GM12878 (cell line): ENCODE results near the gene CARD10. TPM values are rescaled to one million over a fixed set of nuclear protein-coding genes. Genes with fewer than 3 reads are reported as not detected.

ENCODE experiments used
- ATAC-seq: fragments of 200-7000 bp; cut with Tn5 transposase; 3 replicates; pipeline ENCODE4 v1.9.1; 2020; ENCODE audit warnings: mild to moderate bottlenecking, moderate library complexity
- BruUV-seq: library from RNA; stranded (reverse); fragments of 400-500 nt; replicated peaks from 2 replicates; lab custom pipeline; 2021; lab: Mats Ljungman, UMichigan
- CTCF ChIA-PET: fragments of 300-600 bp; sonication (Branson Sonifier 250); formaldehyde crosslinking; extraction: SDS; loops from one replicate; lab custom pipeline; 2021; ENCODE audit warnings: inconsistent platforms; lab: Yijun Ruan, JAX
- POLR2A ChIA-PET: fragments of 350-600 bp; formaldehyde crosslinking; extraction: SDS; loops from one replicate; lab custom pipeline; 2021; ENCODE audit warnings: inconsistent platforms; lab: Charles Lee
- RAD21 ChIA-PET: fragments of 300-600 bp; sonication (Branson Sonifier 250); formaldehyde crosslinking; loops from one replicate; lab custom pipeline; 2023; ENCODE audit warnings: antibody characterized with exemption; ENCODE audit not compliant: unreplicated experiment; lab: Charles Lee
- SMC1A ChIA-PET: fragments of 300-600 bp; sonication (Branson Sonifier 250); formaldehyde crosslinking; loops from one replicate; lab custom pipeline; 2023; ENCODE audit not compliant: unreplicated experiment, uncharacterized antibody; lab: Charles Lee
- DNase-seq: peaks from one replicate; pipeline ENCODE4 v3.0.0-alpha.2; 2011; ENCODE audit warnings: low read depth, low spot score
- FAIRE-seq: peaks from 3 replicates; lab custom pipeline; 2011; peaks lifted over from hg19 to GRCh38; lab: Jason Lieb, UNC
- H2AFZ ChIP-seq: 2 replicates; pipeline ENCODE4 v1.6.0; 2011; ENCODE audit warnings: low read depth, low read length, control low read depth; ENCODE audit not compliant: control insufficient read depth
- H3K27ac ChIP-seq: 2 replicates; pipeline ENCODE4 v1.5.1; 2011; ENCODE audit warnings: control low read depth; ENCODE audit not compliant: control insufficient read depth, insufficient read depth
- H3K27me3 ChIP-seq, 2 experiments: replicated peaks in 1 of 2; 2 replicates each; pipeline versions ENCODE4 v1.6.0 to v1.6.1; 2011; ENCODE audit warnings: low read length in 1 of 2; ENCODE audit not compliant: control insufficient read depth in 2 of 2, insufficient read depth in 2 of 2
- H3K36me3 ChIP-seq, 2 experiments: 2 replicates each; pipeline ENCODE4 v1.5.1; 2011; ENCODE audit warnings: low read length in 1 of 2; ENCODE audit not compliant: control insufficient read depth in 2 of 2, insufficient read depth in 2 of 2
- H3K4me1 ChIP-seq: 2 replicates; pipeline ENCODE4 v1.6.1; 2011; ENCODE audit warnings: mild to moderate bottlenecking, low read length, moderate library complexity, mixed read lengths; ENCODE audit not compliant: control insufficient read depth, insufficient read depth
- H3K4me2 ChIP-seq: 2 replicates; pipeline ENCODE4 v1.6.0; 2011; ENCODE audit warnings: control low read depth; ENCODE audit not compliant: control insufficient read depth, insufficient read depth
- H3K4me3 ChIP-seq: fragments of 200-600 bp; sonication (generic); 2 replicates; pipeline ENCODE4 v1.5.1; 2016
- H3K79me2 ChIP-seq: 2 replicates; pipeline ENCODE4 v1.6.0; 2011; ENCODE audit warnings: low read length; ENCODE audit not compliant: control insufficient read depth, insufficient read depth
- H3K9ac ChIP-seq: 2 replicates; pipeline ENCODE4 v1.8.0; 2011; ENCODE audit warnings: low read length, control low read depth, mixed read lengths; ENCODE audit not compliant: control insufficient read depth, insufficient read depth
- H3K9me3 ChIP-seq: replicated peaks from 3 replicates; pipeline ENCODE4 v1.5.1; 2011; ENCODE audit warnings: mild to moderate bottlenecking, low read length; ENCODE audit not compliant: control insufficient read depth, insufficient read depth
- H4K20me1 ChIP-seq: 2 replicates; pipeline ENCODE4 v1.6.0; 2011; ENCODE audit not compliant: control insufficient read depth, insufficient read depth
- CEBPB ChIP-seq, 2 experiments: fragments of 150-350 bp in 1 of 2; IDR thresholded peaks; 2 replicates each; pipeline ENCODE4 v1.6.1; 2012 to 2014; ENCODE audit warnings: low read depth in 2 of 2, low read length in 2 of 2, borderline replicate concordance in 1 of 2, inconsistent platforms in 1 of 2
- FOXM1 ChIP-seq: IDR thresholded peaks from 2 replicates; pipeline ENCODE4 v1.6.1; 2012; ENCODE audit warnings: low read depth, mild to moderate bottlenecking, inconsistent platforms, low read length, moderate library complexity
- HCFC1 ChIP-seq: fragments of 150-350 bp; IDR thresholded peaks from 2 replicates; pipeline ENCODE4 v1.6.1; 2014; ENCODE audit warnings: low read length
- NR2F1 ChIP-seq: fragments of 450-650 bp; conservative IDR thresholded peaks from 2 replicates; pipeline ENCODE4 v1.6.1; 2017; ENCODE audit warnings: mild to moderate bottlenecking
- SIN3A ChIP-seq: IDR thresholded peaks from 2 replicates; pipeline ENCODE4 v1.6.1; 2012; ENCODE audit warnings: low read depth, low read length, improper control_type of control experiment
- SMAD1 ChIP-seq: fragments of 450-650 bp; IDR thresholded peaks from 2 replicates; pipeline ENCODE4 v1.6.1; 2018; ENCODE audit warnings: mild to moderate bottlenecking, low read depth; ENCODE audit not compliant: partially characterized antibody
- WRNIP1 ChIP-seq: IDR thresholded peaks from 2 replicates; pipeline ENCODE4 v1.6.1; 2011; ENCODE audit warnings: low read depth, low read length, improper control_type of control experiment, borderline replicate concordance
- WGBS: methylation state at CpG from one replicate; pipeline ENCODE4 v1.1.6; 2016; ENCODE audit warnings: low lambda C conversion rate; ENCODE audit not compliant: insufficient replicate concordance, insufficient coverage; ENCODE audit errors: missing lambda C conversion rate; 5-methylcytosine and 5-hydroxymethylcytosine counted together
- in situ Hi-C: fragments of 300-500 bp; cut with MboI; formaldehyde crosslinking; loops from 9 replicates; pipeline ENCODE4 v1.14.3; 2018; ENCODE audit warnings: mixed read lengths
- intact Hi-C: fragments of 100-400 bp; cut with micrococcal nuclease; formaldehyde crosslinking; loops from one replicate; pipeline ENCODE4 v1.14.2; 2022; ENCODE audit not compliant: unreplicated experiment
- polyA plus RNA-seq, 11 experiments: library from polyadenylated mRNA; depleted of rRNA in 4 of 11; unstranded in 6 of 11; stranded (reverse) in 5 of 11; fragments of >200 nt; fragmentation: Nextera tagmentation in 4 of 11; fragmentation: Illumina TruSeq in 1 of 11; extraction: Ambion mirVana in 4 of 11; extraction: Trizol in 1 of 11; gene quantifications; 1 replicate in 1 of 11; 2 replicates in 10 of 11; pipeline versions ENCODE4 v1.2.1 to v1.2.3, GENCODE V29; 2011 to 2016; ENCODE audit warnings: inconsistent platforms in 2 of 11, missing spikeins in 2 of 11, low read depth in 1 of 11
- total RNA-seq, 4 experiments: library from RNA; depleted of rRNA in 3 of 4; stranded (reverse); fragments of >200 nt in 3 of 4; fragmentation: Illumina TruSeq in 1 of 4; extraction: Trizol in 1 of 4; gene quantifications; 2 replicates each; pipeline versions ENCODE4 v1.2.1 to v1.2.3, GENCODE V29; 2013 to 2021

Gene CARD10
- total and polyA plus RNA-seq, 10 of the 15 experiments (the other 5 are each of a cell fraction or from before 2014, with no cell fraction given), result 0.08 to 0.10 (median 0.10) TPM; not detected in 7

GRCh38 chr22:37535159-37535558, 15.9 kb upstream of the CARD10 start:
- SMC1A ChIA-PET, result no interaction called here

GRCh38 chr22:37534445-37534844, 15.2 kb upstream of the CARD10 start:
- H3K27ac ChIP-seq, result no peak overlapping the region
- H3K4me2 ChIP-seq, result no peak overlapping the region
- H3K4me1 ChIP-seq, result peaks cover 16% of the 10 kb centered on the region
- H3K9me3 ChIP-seq, result no peaks in the 10 kb centered on the region
- ChIA-PET POLR2A (no interaction called here), CTCF (interaction anchor here (1.0 to 2.9 kb wide), 4 partner anchors 27 to 58 kb away, joined by 4 to 20 read pairs (median 8); no protein-coding TSS in a partner anchor), RAD21 (interaction anchor here (1.8 to 2.7 kb wide), 3 partner anchors 32 to 74 kb away, joined by 4 to 13 read pairs (median 6); no protein-coding TSS in a partner anchor), SMC1A (interaction anchor here (1.0 to 1.4 kb wide), 2 partner anchors 58 to 74 kb away, joined by 3 read pairs; partner anchors contain the start of gene GGA1)
- no peaks in the 10 kb centered on the region for H3K27me3 ChIP-seq
- H3K4me3 ChIP-seq, result no peak overlapping the region
- no peaks in the 10 kb centered on the region for H4K20me1 ChIP-seq
- intact Hi-C loops (loop anchor here (10.0 kb wide), 2 partner anchors 330 to 400 kb away; no protein-coding TSS in a partner anchor), in situ Hi-C loops (no loop called here)
- ATAC-seq (no peak), DNase-seq (no peak), FAIRE-seq (no peak)
- H3K79me2 ChIP-seq, result no peaks in the 10 kb centered on the region
- no peak overlapping the region for H3K9ac ChIP-seq
- H3K36me3 ChIP-seq, result no peaks in the 10 kb centered on the region
- BruUV-seq, result no TSS peak
- TF ChIP-seq NR2F1, result no peak
- no peak for TF ChIP-seq WRNIP1
- TF ChIP-seq FOXM1, result no peak
- no peak for TF ChIP-seq SIN3A
- no peak for TF ChIP-seq HCFC1
- no peak for TF ChIP-seq CEBPB (IDR thresholded peaks at IDR 0.05; ENCODE audit: borderline replicate concordance in 1 of 2, low read depth in 2 of 2, low read length in 2 of 2)
- no peak overlapping the region for H2AFZ ChIP-seq
- 63% methylated on average over 3 of the region's 3 CpGs for WGBS

More at GRCh38 chr22:37535159-37535558, 15.9 kb upstream of the CARD10 start:
- in situ Hi-C loops, result no loop called here
- no peaks in the 10 kb centered on the region for H3K36me3 ChIP-seq
- no peak overlapping the region for H2AFZ ChIP-seq
- no peaks in the 10 kb centered on the region for H4K20me1 ChIP-seq
- no peaks in the 10 kb centered on the region for H3K79me2 ChIP-seq
- H3K4me1 ChIP-seq, result peaks cover 16% of the 10 kb centered on the region
- no peak for ATAC-seq
- 95% methylated on average over 6 of the region's 6 CpGs for WGBS
- intact Hi-C loops, result loop anchor here (5.0 to 10.0 kb wide), 3 partner anchors 147 to 400 kb away; no protein-coding TSS in a partner anchor
- BruUV-seq, result no TSS peak
- H3K4me2 ChIP-seq, result no peak overlapping the region
- ChIA-PET POLR2A (no interaction called here), CTCF (interaction anchor here (2.6 to 2.9 kb wide), 2 partner anchors 32 to 57 kb away, joined by 12 to 20 read pairs; no protein-coding TSS in a partner anchor), RAD21 (interaction anchor here (2.7 kb wide), 1 partner anchor 32 kb away, joined by 13 read pairs; no protein-coding TSS in a partner anchor)
- no peak overlapping the region for H3K9ac ChIP-seq
- no peaks in the 10 kb centered on the region for H3K27me3 ChIP-seq
- no peak for TF ChIP-seq SMAD1
- no peak overlapping the region for H3K4me3 ChIP-seq
- no peak for DNase-seq
- no peak overlapping the region for H3K27ac ChIP-seq
- H3K9me3 ChIP-seq, result no peaks in the 10 kb centered on the region
- no peak for FAIRE-seq
